C1 segment of cervical spinal cord (tissue), 14 donors: ENCODE results near the gene SPDYC.
"Not testable (repeated sequence)": the region's sequence is repeated elsewhere in the genome, so short reads cannot be mapped to it uniquely, and the experiment has no call there.

Source experiments
- DNase-seq, 14 donors: peaks; one replicate each; lab custom pipeline; 2025; lab: John Stamatoyannopoulos, UW

The SPDYC gene

DNA sequence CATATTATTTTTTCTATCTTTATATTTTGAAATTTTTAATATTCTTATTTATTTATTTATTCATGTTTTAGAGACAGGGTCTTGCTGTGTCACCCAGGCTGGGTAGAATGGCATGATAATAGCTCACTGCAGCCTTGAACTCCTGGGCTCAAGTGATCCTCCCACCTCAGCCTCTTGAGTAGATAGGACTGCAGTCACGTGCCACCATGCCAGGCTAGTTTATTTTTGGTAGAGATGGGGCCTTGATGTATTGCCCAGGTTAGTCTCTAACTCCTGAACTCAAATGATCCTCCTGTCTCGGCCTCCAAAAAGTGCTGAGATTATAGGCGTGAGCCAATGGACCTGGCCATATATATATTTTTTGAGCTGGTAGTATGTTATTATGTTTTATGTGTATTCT is 2.4 kb upstream of the SPDYC start:
- DNase-seq: no peak

DNA sequence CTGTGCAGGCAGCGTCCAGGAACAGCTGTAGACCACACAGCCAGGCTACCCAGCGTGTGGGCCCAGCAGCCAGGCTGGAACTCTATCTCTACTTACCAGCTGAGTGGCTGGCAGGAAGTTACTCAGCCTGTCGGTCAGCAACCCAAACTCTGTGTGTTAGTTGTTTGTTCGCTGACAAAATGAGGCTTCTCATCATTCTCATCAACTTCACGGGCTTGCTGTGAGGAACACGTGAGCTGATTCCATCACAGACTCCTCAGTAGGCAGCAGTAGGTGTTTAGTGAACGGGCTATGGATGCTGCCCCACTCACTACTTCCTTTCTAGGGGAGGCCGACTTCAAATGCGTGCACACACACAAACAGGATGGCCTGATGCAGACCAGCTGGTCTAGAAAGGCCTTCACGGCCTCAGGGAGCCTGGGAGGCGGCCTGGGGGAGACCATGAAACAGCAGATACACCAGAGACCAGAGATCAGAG is 830 bp upstream of the SPDYC start:
- no peak for DNase-seq

DNA sequence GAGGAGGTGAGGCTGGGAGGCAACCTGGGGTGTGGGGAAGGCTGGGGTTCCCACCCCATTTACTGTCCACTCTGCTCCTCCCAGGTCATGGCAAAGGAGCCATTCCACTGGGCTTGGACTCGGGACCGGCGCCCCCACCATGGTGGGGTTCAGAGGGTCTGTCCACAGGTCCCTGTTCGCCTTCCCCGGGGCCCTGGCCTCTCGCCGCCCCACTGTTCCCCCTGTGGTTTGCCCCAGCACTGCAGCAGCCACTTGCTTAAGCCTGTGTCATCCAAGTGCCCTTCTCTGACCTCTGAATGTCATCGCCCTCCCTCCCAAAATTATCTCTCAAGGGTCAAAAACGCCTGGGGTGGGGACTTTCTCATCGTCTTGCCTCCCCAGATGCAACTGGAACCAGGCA is 2.6 kb downstream of the SPDYC start:
- no peak for DNase-seq

DNA sequence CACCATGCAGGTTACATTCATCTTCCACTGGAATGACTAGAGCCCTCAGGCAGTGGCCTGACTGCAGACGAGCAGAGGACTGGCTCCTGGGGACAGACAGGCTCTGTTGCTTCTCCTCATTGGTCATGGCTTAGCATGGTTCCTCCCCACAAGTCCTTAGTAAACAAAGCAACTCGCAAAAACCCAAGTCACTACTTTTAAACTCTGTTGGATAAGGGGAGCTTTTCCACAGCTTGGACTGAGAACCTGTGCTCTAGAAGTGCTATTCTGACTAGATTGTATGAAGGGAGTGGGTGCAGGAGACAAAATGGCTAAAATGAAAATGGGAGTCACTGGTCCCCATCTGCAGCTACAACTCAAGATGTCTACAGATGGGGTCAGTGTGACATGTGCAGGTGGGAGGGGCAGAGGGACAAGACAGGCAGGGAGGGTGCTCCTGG is 4.6 kb downstream of the SPDYC start:
- DNase-seq: not testable (repeated sequence)

DNA sequence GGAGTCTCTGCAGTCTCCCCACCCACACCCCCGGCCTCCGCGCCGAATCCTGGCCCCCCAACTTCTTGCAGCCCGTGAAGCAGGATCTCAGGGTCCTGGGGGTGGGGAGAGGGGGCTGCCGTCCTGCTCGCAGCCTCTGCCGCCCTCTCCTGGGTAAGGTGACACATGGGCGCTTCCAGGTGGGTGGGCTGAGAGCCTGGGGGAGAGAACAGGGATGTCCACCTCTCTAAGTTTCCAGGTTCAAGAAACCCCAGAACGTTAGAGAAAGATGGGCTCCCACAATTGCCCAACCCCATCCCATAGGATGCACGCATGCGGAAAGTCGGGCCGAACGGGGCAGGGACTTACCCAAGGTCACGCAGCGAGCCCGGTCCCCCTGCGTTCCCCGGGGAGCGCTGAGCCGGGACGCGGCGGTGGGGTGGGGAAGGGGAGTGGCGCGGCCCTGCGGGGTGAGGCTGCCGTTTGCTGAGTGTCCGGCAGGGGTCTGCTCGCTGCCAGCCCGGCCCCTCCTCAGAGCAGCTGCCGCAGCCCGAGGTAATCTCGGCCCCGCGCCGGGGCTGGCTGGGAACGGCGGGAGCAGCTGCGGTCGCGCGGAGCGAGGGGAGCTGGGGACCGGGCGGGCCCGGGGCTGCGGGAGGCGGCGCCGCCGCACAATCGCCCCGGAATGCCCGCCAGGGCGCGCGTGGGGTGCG is 11.0 kb downstream of the SPDYC start:
- DNase-seq: peak in 6 of 14 donors; percentile 11 to 53 (median 38)

DNA sequence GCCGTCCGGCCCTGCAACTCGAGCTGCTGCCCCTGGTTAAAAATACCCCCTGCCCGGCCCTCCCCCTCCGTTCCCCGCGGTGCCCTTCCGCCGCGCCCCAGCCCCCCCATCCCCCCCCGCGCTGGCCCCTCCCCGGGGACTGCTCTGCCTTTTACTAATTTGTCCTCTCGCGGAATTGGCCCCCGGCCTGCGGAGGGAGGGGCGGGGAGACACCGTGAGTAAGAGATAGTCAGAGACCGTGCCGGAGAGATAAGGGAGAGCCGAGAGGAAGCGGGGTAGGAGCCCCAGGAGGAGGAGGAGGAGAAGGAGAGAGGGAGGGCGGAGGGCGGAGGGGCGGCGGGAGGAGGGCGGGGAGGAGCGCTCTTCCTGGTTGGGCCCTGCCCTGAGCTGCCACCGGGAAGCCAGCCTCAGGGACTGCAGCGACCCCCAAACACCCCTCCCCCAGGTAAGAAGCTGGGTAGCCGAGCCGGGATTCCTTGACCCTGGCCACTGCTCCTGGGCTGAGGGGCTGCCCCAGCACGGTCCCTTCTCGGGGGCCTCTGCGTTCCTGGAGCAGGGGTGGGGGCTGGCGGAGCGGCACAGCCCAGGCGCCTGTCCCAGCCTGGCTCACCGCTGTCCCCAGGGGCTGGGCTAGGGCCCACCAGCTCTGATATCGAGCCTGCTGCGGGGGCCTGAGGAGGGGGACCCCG is 11.7 kb downstream of the SPDYC start, which contains the start of gene CAPN1:
CAPN1 (plus strand) TSS at position 360 of the 689 bp plus-strand sequence. CDS start 774 bp downstream, outside the sequence.
- peak in 8 of 14 donors; percentile 23 to 68 (median 44) for DNase-seq

DNA sequence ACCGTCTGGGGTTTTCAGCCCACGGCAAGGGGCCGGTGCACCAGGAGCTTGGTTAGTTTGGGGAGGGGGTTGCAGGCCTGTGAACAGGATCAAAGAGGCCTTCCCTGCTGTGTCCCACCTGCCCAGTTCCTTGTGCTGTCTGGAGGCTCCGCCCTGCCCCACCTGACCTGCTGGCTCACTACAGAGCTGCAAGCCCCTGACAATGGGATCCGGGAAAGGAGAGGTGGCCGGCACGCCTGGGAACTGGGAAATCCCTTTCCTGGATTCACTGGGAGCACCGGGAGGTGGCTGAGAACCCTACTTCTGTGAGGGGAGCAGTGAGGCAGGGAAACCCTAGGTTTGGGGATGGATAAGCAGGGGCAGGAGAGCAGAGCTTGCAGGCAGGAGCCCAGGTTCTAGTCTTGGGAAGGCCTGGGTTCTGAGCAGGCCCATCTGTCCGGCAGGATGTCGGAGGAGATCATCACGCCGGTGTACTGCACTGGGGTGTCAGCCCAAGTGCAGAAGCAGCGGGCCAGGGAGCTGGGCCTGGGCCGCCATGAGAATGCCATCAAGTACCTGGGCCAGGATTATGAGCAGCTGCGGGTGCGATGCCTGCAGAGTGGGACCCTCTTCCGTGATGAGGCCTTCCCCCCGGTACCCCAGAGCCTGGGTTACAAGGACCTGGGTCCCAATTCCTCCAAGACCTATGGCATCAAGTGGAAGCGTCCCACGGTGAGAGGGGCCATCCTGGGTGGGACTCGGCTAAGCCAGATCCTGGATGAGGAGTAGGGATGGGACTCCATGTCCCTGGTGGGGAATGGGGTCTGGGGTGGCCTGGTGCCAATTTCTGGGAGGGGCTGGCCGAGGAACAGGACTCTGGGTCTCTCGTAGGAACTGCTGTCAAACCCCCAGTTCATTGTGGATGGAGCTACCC is 12.5 kb downstream of the SPDYC start:
- peak in 4 of 14 donors; percentile 17 to 79 (median 42) for DNase-seq

DNA sequence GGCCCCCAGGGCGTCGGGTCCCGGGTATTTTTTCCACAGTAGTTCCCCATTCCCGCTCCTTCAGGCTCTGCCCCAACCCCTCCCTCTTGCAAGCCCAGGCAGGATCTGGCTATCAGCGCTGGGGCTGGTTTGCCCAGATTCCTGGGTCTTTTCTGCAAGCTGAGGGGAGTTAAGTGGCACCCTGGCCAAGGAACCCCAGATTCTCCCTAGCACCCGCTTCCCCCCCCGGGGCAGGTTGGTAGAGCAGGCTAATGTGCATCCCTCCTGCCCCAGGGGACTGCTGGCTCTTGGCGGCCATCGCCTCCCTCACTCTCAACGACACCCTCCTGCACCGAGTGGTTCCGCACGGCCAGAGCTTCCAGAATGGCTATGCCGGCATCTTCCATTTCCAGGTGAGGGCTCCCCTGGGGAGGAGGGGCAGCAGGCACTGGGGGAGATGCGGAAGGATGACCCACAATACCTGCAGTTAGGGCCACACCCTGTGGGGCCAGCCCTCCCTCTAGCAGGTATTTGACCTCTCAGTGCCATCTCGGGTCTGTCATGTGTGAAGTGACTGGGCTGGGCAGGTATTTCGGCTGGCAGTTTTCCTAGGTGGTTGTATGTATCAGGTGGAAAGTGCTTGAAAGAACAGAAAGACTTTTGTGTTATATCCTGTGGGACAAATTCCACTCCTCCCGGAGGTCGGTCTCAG is 13.3 kb downstream of the SPDYC start:
- DNase-seq: peak in 1 of 14 donors; percentile 22

DNA sequence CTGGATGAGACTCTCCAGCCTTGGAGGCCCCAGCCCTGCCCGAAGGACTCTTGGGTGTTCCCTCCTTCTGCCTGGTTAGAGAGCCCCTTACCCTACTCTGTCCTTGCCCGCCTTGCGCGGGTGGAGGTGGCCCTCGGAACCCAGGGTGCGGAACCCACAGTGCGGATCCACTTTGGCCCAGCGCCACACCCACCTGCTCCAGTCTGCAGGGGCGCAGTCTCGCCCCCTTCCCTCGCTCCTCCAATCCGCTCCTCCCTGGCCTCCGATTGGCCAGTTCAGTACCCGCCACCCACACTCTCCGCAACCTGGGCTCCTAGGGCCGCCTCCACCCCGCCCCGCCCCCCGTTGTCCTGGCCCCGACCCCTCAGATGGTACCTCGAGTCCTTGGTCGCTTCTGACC is 14.1 kb downstream of the SPDYC start:
- peak in 1 of 14 donors; percentile 68 for DNase-seq

DNA sequence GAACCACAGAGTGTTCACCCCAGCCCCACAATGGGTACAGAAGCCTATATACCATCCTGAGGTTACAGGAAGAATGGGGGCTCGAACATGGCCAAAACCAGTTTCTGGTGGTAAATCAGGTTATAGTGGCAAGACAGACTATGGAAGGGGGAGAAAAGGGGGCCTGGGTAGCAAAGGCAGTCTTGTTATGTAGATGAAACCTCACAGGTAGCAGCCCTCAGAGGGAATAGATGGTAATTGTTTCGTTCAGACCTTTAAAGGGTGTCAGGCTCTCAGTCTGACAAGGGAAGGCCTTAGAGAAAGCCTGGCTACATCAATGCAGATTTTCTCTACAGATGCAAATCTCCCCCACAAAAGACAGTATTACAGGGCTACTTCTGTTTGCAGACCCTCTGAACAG is 15.1 kb downstream of the SPDYC start:
- DNase-seq: no peak

DNA sequence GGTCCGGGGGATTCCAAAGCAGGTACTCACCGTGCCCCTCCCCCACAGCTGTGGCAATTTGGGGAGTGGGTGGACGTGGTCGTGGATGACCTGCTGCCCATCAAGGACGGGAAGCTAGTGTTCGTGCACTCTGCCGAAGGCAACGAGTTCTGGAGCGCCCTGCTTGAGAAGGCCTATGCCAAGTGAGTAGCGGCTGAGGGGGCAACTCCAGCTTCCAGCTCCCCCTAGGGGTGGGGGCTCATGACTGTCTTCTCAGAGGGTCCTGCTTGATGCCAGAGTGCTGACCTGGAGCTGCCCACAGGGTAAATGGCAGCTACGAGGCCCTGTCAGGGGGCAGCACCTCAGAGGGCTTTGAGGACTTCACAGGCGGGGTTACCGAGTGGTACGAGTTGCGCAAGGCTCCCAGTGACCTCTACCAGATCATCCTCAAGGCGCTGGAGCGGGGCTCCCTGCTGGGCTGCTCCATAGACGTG is 15.9 kb downstream of the SPDYC start:
- DNase-seq: no peak

DNA sequence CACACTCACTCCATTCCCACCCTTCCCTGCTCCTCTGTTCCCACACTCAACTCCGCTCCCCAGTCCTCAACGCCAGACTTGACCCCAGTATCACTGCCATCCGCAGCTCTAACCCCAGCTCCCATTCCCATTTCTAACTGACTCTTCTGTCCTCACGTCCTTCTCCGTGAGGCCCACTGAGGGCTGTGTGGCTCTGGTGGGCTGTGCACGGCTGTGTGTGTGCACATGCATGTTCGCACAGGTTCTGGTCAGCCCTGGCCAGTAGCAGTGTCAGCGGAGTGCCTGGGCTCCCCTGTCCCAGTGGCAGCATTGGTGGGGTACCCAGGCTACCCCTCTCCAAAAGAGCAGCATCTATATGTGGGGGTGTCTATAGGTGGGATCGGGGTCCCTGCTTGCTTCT is 16.7 kb downstream of the SPDYC start:
- DNase-seq: no peak

DNA sequence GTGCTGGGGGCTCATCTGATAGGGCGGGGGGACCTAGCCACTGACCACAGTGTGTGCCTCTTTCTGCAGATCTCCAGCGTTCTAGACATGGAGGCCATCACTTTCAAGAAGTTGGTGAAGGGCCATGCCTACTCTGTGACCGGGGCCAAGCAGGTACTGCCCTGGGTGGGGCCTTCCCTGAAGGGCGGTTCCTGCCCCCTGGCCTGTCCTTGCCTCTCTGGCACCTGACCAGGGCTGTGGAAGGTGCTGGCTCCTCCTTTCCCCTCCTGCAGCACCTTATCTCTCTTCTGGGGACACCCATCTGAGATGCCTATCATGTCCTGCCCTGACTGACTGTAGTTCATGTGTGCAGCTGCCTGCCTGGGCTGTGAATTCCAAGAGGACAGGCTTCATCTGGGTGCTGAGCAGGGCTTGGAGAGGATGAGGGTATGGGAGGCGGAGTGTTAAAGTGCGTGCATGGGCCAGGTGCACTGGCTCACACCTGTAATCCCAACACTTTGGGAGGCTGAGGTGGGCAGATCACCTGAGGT is 17.2 kb downstream of the SPDYC start:
- no peak for DNase-seq

DNA sequence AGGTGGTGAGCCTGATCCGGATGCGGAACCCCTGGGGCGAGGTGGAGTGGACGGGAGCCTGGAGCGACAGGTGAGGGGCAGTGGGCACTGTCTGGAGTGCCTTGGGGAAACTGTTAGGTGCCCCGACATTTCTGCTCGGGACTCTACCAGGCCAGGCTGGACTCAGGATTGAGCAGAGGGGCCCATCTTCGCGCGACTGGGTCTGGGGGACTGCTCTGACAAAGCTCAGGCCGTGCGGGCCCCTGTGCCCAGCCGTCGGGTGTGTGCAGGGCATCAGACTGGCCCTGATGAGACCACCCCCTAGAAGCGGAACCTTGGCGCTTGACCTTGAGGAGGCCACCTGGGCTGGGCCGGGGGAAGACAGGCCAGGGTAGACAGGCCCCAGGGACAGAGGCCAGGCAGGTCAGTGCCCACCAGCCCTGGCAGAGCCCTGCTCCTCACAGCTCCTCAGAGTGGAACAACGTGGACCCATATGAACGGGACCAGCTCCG is 18.0 kb downstream of the SPDYC start:
- no peak for DNase-seq

DNA sequence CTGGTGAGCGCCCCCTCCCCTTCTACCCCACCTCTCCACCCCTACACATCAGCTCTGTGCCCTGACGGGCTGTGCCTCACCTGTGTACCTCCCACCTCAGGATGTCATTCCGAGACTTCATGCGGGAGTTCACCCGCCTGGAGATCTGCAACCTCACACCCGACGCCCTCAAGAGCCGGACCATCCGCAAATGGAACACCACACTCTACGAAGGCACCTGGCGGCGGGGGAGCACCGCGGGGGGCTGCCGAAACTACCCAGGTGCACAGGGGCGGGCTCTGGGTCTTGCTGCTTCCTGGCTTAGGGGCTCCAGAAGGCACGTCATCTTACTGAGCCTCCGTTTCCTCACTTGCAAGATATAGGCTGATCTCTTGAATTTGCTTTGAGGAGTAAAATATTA is 18.5 kb downstream of the SPDYC start:
- DNase-seq: no peak

DNA sequence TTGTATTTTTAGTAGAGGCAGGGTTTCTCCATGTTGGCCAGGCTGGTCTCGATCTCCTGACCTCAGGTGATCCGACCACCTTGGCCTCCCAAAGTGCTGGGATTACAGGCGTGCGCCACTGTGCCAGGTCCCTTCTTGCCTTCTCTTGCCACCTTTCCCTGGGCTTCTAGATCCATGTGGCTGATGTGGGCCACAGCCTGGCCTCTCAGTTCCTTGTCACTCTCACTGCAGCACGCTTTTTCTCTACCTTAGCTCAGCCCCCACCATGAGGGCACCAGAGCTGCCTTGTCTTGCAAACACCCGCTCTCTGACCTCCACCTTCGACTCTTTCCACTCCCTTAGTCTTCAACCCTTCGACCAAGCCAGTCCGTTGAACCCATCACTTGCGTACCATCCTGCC is 19.2 kb downstream of the SPDYC start:
- no peak for DNase-seq

DNA sequence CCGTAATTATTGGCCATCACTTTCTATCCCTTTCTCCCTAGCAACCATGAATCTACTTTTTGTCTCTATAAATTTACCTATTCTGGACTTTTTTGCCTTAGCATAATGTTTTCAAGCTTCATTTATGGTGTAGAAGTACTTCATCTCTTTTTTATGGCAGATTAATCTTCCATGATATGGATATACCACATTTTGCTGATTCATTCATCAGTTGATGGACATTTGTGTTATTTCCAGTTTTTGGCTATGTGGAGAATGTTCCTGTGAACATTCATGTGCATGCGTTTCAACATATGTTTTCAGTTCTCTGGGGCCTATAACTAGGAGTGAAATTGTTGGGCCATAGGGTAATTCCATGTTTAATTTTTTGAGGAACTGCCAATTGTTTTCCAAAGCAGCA is 24.5 kb downstream of the SPDYC start:
- DNase-seq: no peak

DNA sequence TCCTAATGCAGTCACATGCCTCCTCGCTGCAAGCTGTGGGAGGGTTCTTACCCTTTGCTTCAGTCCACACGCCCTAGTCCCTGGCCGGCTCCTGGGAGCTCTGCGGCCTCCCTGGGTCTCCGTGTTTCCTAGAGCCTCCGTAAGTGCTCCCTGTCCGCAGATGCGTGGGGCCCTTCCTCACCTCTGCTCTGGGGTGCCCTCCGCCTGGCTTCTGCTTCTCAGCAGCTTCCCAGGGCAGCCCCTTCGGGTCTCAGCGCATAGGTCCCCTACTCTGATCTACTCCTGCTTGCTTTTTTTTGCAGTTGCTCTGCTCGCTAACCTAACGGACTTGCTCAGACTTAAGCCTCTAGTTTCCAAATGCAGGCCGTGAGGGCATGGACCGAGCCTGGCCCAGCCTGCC is 34.1 kb downstream of the SPDYC start:
- DNase-seq: no peak

DNA sequence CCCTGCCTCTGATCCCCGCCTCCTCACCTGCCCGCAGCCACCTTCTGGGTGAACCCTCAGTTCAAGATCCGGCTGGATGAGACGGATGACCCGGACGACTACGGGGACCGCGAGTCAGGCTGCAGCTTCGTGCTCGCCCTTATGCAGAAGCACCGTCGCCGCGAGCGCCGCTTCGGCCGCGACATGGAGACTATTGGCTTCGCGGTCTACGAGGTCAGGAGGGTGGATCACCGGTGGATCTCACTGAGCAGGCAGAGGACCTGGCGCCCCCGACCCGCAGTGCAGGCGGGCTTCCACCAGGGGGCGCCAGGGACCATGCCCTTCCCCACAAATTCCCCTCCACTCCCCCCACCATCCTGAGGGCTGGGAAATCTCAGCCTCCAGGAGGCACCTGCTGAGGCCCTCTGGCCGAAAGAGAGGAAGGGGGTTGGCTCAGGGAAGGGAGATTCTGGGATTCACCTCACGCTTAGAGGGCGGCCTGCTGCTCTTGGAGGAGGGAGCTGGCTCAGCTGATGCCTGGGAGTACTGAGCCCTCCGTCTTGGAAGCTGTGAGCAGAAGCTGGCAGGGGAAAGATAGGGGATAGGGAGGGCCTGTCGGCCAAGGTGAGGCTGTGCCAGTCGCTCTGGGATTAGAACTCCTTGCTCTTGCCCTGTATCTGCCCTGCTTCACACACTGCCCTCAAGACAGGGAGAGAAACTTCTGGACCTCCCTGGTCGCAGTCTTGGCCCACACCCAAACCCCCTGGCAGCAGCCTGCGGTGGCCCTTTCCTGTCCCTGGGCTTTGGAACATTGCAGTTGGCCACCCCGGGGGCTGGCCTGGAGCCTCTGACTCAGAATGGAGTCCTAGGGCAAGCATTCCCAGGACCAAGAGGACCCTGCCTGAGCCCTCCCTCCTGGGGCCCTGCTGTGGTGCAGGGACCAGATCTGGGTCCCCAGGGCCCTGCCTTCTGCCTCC is 34.9 kb downstream of the SPDYC start:
- peak in 9 of 14 donors; percentile 17 to 86 (median 55) for DNase-seq

DNA sequence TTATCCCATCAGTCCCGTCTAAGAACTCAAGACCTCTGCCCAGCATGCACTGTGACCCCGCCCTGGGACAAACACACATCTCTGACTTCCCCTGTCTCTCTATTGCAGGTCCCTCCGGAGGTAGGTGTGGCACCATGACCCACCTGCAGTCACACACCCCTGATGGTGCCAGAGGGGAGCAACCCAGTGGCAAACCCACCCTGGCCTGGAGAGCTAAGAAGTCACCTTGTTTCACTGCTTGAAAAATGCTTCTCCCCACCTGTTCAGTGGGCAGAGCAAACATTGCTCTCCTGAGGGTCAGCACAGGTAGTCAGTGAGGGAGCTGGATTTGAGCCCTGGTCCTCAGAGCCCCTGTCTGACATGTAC is 35.6 kb downstream of the SPDYC start:
- no peak for DNase-seq
